Transverse colon (tissue), 4 donors: ENCODE measurements around the gene PPIL1. TPM values are rescaled to one million over a fixed set of nuclear protein-coding genes. Genes with fewer than 3 reads are reported as not detected.

Experiments
- DNase-seq: peaks from one replicate; pipeline ENCODE4 v3.0.0-alpha.2; 2019
- H3K27ac ChIP-seq, 4 donors: fragments of 200-600 bp; sonication (generic); 2 replicates each; pipeline ENCODE4 v1.5.1; 2016 to 2018; ENCODE audit warnings: inconsistent platforms in 4 of 4
- H3K27me3 ChIP-seq: fragments of 200-600 bp; sonication (generic); 2 replicates; pipeline ENCODE4 v1.5.1; 2017; ENCODE audit warnings: inconsistent platforms
- H3K36me3 ChIP-seq, 4 donors: fragments of 200-600 bp; sonication (generic); 2 replicates each; pipeline ENCODE4 v1.5.1; 2017 to 2019; ENCODE audit warnings: inconsistent platforms in 4 of 4
- H3K4me1 ChIP-seq, 4 donors: fragments of 200-600 bp; sonication (generic); 2 replicates each; pipeline ENCODE4 v1.5.1; 2017 to 2020; ENCODE audit warnings: inconsistent platforms in 4 of 4
- H3K4me3 ChIP-seq, 4 donors: fragments of 200-600 bp; sonication (generic); 1 replicate in 1 of 4; 2 replicates in 3 of 4; pipeline versions ENCODE4 v1.5.1 to v1.6.1; 2017 to 2019; ENCODE audit warnings: inconsistent platforms in 4 of 4
- H3K9me3 ChIP-seq, 2 donors: fragments of 200-600 bp; sonication (generic); 2 replicates each; pipeline ENCODE4 v1.5.1; 2017 to 2019; ENCODE audit warnings: inconsistent platforms in 2 of 2
- EP300 ChIP-seq: sonication (generic); formaldehyde crosslinking; IDR thresholded peaks from one replicate; pipeline ENCODE4 v1.6.1; 2017; ENCODE audit warnings: antibody characterized with exemption, low read depth
- POLR2A ChIP-seq: fragments of 450-650 bp; IDR thresholded peaks from one replicate; pipeline ENCODE4 v1.6.1; 2016; ENCODE audit warnings: antibody characterized with exemption, mild to moderate bottlenecking, moderate library complexity
- POLR2AphosphoS5 ChIP-seq, 3 donors: sonication (generic); formaldehyde crosslinking; IDR thresholded peaks; one replicate each; pipeline ENCODE4 v1.6.1; 2016; ENCODE audit warnings: antibody characterized with exemption in 3 of 3
- WGBS, 2 donors: methylation state at CpG; one replicate each; pipeline ENCODE4 v1.1.5; 2018; ENCODE audit warnings: low coverage in 1 of 2; 5-methylcytosine and 5-hydroxymethylcytosine counted together
- in situ Hi-C, 4 donors: fragments of 200-750 bp; cut with MboI; loops; one replicate each; pipeline versions ENCODE4 v1.15.0 to v1.15.1; 2017; ENCODE audit warnings: low sequenced_read_pairs in 3 of 4, low pct_ligation_motif_present in 1 of 4, low pct_unique_long_range_greater_than_20kb in 1 of 4
- intact Hi-C: fragments of 100-400 bp; cut with DNase I; formaldehyde crosslinking; loops from one replicate; pipeline ENCODE4 v1.15.1; 2023; ENCODE audit warnings: low total_unique reads
- total RNA-seq, 4 donors: library from RNA; depleted of rRNA; stranded (reverse); fragments of >200 nt; gene quantifications; one replicate each; pipeline ENCODE4 v1.1.0, GENCODE V29; 2016
- TF ChIP-seq, protein P1 (sequence below), 5 experiments: fragments of 200-600 bp in 3 of 5; fragments of 450-650 bp in 2 of 5; sonication (generic) in 3 of 5; IDR thresholded peaks; 1 replicate in 2 of 5; 2 replicates in 3 of 5; pipeline ENCODE4 v1.5.1; 2016 to 2017; ENCODE audit warnings: antibody characterized with exemption in 5 of 5, inconsistent platforms in 3 of 5, mild to moderate bottlenecking in 2 of 5, moderate library complexity in 1 of 5

PPIL1 gene
- total RNA-seq, 4 donors from 2014 or later: 1.00 to 5.6 (median 3.3) TPM

DNA sequence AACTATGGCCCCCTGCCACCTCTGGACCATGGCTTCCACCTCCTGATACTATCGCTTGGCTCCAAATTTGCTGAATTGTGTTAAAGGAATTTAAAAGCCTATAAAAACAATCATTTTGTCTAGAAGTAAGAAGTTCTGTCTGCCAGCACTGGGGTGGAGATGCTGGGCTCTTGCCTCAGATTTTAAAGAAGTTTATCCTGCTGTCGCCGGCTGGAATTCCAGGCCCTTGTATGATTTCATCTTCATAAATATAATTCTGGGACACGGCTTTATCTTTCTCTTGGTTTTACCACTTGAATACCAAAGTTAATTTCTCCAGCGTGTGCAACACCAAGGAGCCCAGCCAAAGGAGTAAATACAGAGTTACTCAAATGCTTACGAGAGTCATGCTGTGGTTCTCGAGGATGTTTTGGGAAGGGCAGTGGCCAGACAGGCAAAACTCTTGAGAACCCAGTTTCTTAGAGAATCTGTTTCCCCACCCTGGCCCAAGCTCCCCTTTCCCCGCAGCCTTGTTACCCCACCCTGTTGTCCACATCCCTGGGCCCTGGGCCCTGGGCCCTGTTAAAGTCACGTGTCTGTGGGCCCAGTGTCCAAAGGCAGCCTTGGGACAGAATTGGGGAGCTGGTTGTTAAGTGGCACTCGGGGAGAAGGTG, 43.1 kb upstream of the PPIL1 start:
- in situ Hi-C loops: no loop called here
- Histone ChIP-seq H3K9me3 (no peaks in the 10 kb centered on the region), H3K4me3 (no peak overlapping the region), H3K27ac (peak overlapping the region; percentile 69 to 85 (median 73)), H3K27me3 (no peaks in the 10 kb centered on the region), H3K36me3 (peaks cover 0 to 32% (median 9%) of the 10 kb centered on the region in 4 donors), H3K4me1 (peaks cover 0 to 28% (median 2%) of the 10 kb centered on the region in 4 donors)
- 81% methylated on average over 6 to 10 of the region's 10 CpGs for WGBS, 2 donors
- intact Hi-C loops: no loop called here
- peak; percentile 12 for DNase-seq
- TF ChIP-seq POLR2AphosphoS5 (IDR thresholded peaks at IDR 0.05): peak in 1 of 3 donors; percentile 20
- TF ChIP-seq, protein P1, sequence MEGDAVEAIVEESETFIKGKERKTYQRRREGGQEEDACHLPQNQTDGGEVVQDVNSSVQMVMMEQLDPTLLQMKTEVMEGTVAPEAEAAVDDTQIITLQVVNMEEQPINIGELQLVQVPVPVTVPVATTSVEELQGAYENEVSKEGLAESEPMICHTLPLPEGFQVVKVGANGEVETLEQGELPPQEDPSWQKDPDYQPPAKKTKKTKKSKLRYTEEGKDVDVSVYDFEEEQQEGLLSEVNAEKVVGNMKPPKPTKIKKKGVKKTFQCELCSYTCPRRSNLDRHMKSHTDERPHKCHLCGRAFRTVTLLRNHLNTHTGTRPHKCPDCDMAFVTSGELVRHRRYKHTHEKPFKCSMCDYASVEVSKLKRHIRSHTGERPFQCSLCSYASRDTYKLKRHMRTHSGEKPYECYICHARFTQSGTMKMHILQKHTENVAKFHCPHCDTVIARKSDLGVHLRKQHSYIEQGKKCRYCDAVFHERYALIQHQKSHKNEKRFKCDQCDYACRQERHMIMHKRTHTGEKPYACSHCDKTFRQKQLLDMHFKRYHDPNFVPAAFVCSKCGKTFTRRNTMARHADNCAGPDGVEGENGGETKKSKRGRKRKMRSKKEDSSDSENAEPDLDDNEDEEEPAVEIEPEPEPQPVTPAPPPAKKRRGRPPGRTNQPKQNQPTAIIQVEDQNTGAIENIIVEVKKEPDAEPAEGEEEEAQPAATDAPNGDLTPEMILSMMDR (IDR thresholded peaks at IDR 0.05): no peak

DNA sequence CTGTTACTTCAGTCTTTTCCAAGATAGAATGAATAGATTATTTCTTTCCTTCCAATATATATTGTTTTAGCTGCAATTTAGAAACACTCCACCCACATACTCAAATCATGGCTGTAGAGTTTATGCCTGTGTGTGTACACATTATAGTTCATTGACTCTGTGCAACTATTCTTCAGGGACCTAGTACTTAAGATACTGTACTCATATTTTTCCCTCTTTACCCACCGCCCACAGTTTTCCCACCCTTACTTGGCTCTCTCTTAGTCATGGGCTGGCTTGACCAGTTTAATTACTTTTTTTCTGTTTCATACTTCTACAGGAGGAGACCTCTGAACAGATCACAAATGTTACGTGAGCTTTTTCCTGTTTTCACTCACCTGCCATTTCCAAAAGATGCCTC, 41.5 kb upstream of the PPIL1 start:
- H3K27ac ChIP-seq: no peak overlapping the region
- TF ChIP-seq, protein P1 (IDR thresholded peaks at IDR 0.05): no peak
- TF ChIP-seq EP300: no peak
- TF ChIP-seq POLR2AphosphoS5 (IDR thresholded peaks at IDR 0.05): no peak
- no peak for TF ChIP-seq POLR2A
- H3K4me1 ChIP-seq: peaks cover 0 to 36% (median 2%) of the 10 kb centered on the region in 4 donors
- H3K36me3 ChIP-seq: peaks cover 0 to 32% (median 9%) of the 10 kb centered on the region in 4 donors
- no peaks in the 10 kb centered on the region for H3K9me3 ChIP-seq
- H3K4me3 ChIP-seq: no peak overlapping the region
- no peaks in the 10 kb centered on the region for H3K27me3 ChIP-seq
- intact Hi-C loops (no loop called here), in situ Hi-C loops (no loop called here)
- WGBS, 2 donors: 69 to 91% methylated on average over 2 of the region's 2 CpGs
- no peak for DNase-seq

DNA sequence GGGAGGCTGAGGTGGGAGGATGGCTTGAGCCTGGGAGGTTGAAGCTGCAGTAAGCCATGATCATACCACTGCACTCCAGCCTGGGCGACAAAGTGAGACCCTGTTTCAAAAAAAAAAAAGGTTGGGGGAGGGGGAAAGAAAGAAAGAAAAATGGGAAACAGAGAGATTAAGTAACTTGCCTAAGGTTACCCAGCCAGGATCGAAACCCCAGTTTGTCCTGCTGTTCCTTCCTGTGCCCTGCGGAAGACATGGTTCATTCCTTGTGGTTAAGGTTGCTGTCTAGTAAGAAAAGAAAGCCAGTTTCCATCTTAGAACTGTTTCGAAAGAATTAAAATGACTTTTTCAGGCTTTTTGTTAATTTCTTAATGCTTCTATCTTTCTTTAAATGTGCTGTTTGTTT, 41.0 kb upstream of the PPIL1 start:
- no peaks in the 10 kb centered on the region for H3K27me3 ChIP-seq
- H3K36me3 ChIP-seq: peaks cover 0 to 32% (median 9%) of the 10 kb centered on the region in 4 donors
- intact Hi-C loops (no loop called here), in situ Hi-C loops (no loop called here)
- no peak overlapping the region for H3K4me3 ChIP-seq
- no peak for TF ChIP-seq POLR2A
- no peak for TF ChIP-seq POLR2AphosphoS5 (IDR thresholded peaks at IDR 0.05)
- TF ChIP-seq, protein P1 (IDR thresholded peaks at IDR 0.05): no peak
- no peak for TF ChIP-seq EP300
- no peak overlapping the region for H3K27ac ChIP-seq
- H3K9me3 ChIP-seq: no peaks in the 10 kb centered on the region
- no peak for DNase-seq
- peaks cover 0 to 36% (median 2%) of the 10 kb centered on the region in 4 donors for H3K4me1 ChIP-seq
- WGBS, 2 donors: 93 to 100% methylated on average over 4 of the region's 4 CpGs

DNA sequence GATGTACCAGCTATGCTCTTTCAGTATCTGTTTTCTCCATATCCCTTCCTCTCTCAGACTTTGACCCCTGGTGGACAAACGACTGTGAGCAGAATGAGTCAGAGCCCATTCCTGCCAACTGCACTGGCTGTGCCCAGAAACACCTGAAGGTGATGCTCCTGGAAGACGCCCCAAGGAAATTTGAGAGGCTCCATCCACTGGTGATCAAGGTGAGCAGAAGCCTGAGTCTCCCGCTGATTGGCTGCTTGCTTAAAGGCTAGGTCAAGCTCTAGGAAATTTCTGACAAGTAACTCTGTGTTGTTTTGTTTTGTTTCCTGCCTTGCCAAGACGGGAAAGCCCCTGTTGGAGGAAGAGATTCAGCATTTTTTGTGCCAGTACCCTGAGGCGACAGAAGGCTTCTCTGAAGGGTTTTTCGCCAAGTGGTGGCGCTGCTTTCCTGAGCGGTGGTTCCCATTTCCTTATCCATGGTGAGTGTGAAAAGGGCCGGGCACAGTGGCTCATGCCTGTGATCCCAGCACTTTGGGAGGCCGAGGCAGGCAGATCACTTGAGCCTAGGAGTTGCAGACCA, 39.7 kb upstream of the PPIL1 start:
- peak; percentile 77 for DNase-seq
- intact Hi-C loops: loop anchor here (5.0 kb wide), 1 partner anchor 1027 kb away; no protein-coding TSS in a partner anchor
- Histone ChIP-seq H3K4me1 (peaks cover 0 to 36% (median 2%) of the 10 kb centered on the region in 4 donors), H3K27me3 (no peaks in the 10 kb centered on the region), H3K9me3 (no peaks in the 10 kb centered on the region), H3K36me3 (peaks cover 0 to 30% (median 9%) of the 10 kb centered on the region in 4 donors), H3K27ac (peak overlapping the region in 3 of 4 donors; percentile 42 to 54 (median 44)), H3K4me3 (no peak overlapping the region)
- no peak for TF ChIP-seq EP300
- peak in 1 of 3 donors; percentile 43 for TF ChIP-seq POLR2AphosphoS5 (IDR thresholded peaks at IDR 0.05)
- TF ChIP-seq POLR2A: no peak
- TF ChIP-seq, protein P1 (IDR thresholded peaks at IDR 0.05): peak in 3 of 5 experiments; percentile 22 to 54 (median 34)
- 20 to 50% methylated on average over 1 to 10 of the region's 10 CpGs for WGBS, 2 donors
- in situ Hi-C loops: no loop called here
